Tibial nerve (tissue), 4 donors: ENCODE measurements around the gene ITGA4.

ENCODE experiments used
- EP300 ChIP-seq, 2 donors: sonication (generic); formaldehyde crosslinking; IDR thresholded peaks; one replicate each; pipeline ENCODE4 v1.6.1; 2017; ENCODE audit warnings: antibody characterized with exemption in 2 of 2, mild to moderate bottlenecking in 1 of 2
- TF ChIP-seq, protein P1 (sequence below), 5 experiments: fragments of 200-600 bp in 3 of 5; fragments of 450-650 bp in 2 of 5; sonication (generic) in 3 of 5; IDR thresholded peaks; one replicate each; pipeline ENCODE4 v1.5.1; 2016 to 2019; ENCODE audit warnings: antibody characterized with exemption in 5 of 5, mild to moderate bottlenecking in 3 of 5, moderate library complexity in 2 of 5

DNA sequence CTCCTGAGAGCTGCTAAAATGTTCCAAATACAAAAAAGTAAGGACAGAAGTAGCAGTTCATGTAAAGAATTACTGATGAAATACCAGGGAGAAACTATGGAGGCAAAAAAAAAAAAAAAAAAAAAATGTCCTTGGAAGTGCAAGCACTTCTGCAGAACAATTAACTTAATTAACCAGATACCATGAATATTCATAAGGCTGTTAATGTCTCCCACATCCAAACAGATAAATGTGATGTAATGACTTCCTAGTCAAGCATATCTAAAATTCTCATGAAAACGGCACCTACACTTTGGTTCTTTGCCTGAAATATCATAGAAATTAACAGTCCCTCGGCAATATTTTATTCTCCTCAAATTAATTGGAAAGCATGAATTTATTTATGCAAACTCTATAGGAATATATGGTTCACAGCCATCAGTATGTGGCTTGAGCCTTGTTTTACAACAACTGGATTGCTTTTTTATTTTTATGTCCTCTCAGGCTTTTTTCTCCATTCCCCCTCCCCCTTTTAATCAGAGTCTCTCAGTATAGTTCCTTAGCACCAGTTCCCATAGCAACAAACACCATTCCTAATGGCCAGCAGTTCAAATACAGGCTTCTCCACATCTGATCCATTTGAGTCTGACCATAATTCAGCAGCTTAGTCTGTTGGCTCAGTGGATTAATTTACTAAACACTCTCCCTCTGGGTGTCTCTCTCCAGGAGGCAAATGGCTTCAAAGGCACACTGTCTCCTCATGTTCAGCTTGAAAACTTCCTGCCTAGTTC is 97.1 kb downstream of the ITGA4 start:
- no peak for TF ChIP-seq EP300 (IDR thresholded peaks at IDR 0.05)
- TF ChIP-seq, protein P1, sequence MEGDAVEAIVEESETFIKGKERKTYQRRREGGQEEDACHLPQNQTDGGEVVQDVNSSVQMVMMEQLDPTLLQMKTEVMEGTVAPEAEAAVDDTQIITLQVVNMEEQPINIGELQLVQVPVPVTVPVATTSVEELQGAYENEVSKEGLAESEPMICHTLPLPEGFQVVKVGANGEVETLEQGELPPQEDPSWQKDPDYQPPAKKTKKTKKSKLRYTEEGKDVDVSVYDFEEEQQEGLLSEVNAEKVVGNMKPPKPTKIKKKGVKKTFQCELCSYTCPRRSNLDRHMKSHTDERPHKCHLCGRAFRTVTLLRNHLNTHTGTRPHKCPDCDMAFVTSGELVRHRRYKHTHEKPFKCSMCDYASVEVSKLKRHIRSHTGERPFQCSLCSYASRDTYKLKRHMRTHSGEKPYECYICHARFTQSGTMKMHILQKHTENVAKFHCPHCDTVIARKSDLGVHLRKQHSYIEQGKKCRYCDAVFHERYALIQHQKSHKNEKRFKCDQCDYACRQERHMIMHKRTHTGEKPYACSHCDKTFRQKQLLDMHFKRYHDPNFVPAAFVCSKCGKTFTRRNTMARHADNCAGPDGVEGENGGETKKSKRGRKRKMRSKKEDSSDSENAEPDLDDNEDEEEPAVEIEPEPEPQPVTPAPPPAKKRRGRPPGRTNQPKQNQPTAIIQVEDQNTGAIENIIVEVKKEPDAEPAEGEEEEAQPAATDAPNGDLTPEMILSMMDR (IDR thresholded peaks at IDR 0.05) = no peak
